Fibroblast of mammary gland (primary cell): ENCODE results near the gene IL1A.
"Not testable (repeated sequence)": the region's sequence is repeated elsewhere in the genome, so short reads cannot be mapped to it uniquely, and the experiment has no call there.

Experiments
- DNase-seq: peaks from one replicate; pipeline ENCODE4 v3.0.0-alpha.2; 2010; ENCODE audit warnings: low read depth
- H3K4me3 ChIP-seq: 2 replicates; pipeline ENCODE4 v1.5.1; 2011; ENCODE audit warnings: low read depth, mild to moderate bottlenecking, low read length, moderate library complexity; ENCODE audit not compliant: control insufficient read depth
- CTCF ChIP-seq: conservative IDR thresholded peaks from 2 replicates; pipeline ENCODE4 v1.5.1; 2011; ENCODE audit warnings: low read depth, low read length, inconsistent platforms; ENCODE audit not compliant: control insufficient read depth, insufficient read depth

IL1A gene

DNA sequence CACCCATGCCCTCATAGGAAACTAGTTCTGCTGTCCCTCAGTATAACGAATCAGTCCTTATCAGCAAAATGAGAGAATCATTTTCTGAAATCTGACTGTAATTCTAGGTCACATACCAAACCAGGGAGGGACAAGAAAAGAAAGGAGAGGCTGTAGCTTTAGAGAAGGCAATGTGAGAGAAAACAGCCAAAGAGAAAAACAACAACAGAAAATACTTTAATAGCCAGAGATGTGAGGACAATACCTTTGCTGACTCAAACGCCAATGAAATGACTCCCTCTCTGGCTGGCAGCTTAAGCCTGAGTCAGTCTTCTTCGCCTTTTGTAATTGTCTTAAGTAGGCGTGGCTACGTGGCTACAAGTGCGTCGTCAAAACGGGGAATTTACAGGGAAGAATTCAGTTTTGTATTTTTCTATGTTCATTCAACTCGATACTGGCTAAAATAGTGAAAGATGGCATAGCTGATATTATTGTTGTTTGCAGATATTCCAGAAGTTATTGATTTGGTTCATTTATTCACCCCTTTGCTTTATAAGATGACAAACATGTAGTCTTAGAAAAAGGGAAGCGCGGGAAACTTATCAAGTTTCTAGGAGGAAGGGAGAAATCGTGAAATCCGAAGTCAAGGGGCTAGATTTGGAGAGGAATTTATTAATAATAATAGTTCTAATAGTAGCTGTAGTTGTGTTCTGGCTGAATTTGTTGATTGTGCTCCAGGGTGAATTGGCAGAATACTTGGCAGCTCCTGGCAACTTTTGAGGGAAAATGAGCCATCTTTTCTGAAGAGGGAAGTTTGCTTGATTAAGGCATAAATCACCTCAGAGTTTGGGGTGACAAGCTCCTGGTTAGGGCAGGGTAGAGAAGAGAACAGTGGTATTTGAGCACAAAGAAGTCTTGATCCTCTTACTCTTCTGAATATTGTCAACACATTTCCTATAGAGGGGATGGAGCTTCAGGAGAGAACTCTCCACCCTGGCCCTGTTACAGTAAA, at the start of gene IL1A:
Gene IL1A, minus strand, starts transcription at position 295 of the 991 bp plus-strand sequence. CDS start 723 bp downstream, outside the sequence.
- TF ChIP-seq CTCF: no peak
- no peak within 1 kb of the TSS for H3K4me3 ChIP-seq
- peak; percentile 79 for DNase-seq

GRCh38 chr2:112833976-112834375, 49.7 kb upstream of the IL1A start:
- no peak for TF ChIP-seq CTCF
- DNase-seq: no peak
- H3K4me3 ChIP-seq: no peak overlapping the region

DNA sequence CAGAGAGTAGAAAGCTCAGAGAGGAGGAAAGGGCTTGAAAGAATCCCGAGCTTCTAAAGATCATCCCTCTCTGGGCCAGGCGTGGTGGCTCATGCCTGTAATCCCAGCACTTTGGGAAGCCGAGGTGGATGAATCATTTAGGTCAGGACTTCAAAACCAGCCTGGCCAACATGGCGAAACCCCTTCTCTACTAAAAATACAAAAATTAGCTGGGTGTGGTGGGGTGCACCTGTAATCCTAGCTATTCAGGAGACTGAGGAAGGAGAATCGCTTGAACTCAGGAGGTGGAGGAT, 49.3 kb upstream of the IL1A start:
- DNase-seq, H3K4me3 ChIP-seq: not testable (repeated sequence)

DNA sequence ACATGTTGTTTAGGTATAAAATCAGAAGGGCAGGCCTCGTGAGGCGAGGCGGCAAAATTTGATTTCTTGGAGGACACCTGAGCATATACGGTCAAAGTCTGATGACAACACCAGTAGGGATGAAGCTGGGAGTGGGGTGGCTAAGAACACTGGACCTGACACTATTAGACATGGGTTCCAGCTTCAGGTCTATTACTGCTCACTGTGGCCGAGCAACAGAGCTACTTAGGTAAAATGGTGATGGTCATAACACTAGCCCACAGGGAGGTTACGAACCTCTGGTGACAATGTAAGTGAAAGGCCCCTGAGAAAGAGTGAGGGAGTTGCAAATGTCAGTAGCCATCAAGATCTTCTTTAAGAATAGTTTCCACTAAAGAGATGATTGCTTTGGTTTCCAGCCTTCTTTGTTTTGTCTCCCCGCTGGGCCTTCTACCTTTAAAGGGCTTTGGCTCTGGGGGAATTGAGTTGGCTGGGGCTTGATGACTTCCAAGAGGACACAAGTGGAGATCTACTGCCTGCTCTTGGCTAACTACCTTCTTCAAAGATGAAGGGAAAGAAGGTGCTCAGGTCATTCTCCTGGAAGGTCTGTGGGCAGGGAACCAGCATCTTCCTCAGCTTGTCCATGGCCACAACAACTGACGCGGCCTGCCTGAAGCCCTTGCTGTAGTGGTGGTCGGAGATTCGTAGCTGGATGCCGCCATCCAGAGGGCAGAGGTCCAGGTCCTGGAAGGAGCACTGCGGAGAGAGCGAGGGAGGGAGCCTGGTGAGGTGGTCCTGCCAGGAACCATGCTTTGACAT, 48.7 kb upstream of the IL1A start:
- TF ChIP-seq CTCF: no peak
- no peak overlapping the region for H3K4me3 ChIP-seq
- no peak for DNase-seq

DNA sequence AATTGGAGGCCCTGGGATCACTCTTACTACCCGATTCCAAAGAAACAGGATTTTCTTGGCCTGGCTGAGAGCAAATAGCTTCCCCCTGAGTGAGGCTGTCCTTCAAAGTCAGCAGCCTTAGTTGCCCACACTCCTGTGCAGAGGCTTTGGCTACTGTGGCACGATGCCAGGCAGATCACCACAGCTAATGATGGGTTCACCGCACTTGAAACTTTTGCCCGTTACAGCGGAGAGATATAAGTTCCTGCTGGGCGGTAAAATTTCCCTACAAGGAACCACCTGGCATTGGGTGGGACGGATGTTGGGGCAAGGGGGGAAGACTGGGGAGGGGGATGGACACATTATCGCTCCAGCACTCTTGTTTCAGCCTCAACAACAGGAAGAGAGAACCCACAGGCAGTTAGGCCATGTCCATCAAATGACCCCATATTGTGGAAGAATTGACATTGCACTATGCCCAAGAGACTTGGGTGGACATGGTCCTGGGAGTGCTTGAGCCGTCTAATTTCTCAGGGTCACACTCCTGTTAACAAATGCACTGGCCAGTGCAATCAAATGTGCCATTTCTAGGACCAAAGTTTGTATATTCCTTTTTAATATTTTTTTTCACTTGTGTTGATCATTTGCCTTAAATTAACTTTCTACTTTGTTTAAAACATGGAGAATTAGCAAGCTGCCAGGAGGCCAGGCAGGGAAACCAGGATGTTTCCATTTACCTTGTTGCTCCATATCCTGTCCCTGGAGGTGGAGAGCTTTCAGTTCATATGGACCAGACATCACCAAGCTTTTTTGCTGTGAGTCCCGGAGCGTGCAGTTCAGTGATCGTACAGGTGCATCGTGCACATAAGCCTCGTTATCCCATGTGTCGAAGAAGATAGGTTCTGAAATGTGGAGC, 47.9 kb upstream of the IL1A start:
- DNase-seq: no peak
- no peak for TF ChIP-seq CTCF

GRCh38 chr2:112831513-112831845, 47.2 kb upstream of the IL1A start:
- TF ChIP-seq CTCF: no peak
- no peak for DNase-seq
- H3K4me3 ChIP-seq: no peak overlapping the region

More for the DNA sequence above, 47.9 kb upstream of the IL1A start:
- H3K4me3 ChIP-seq: no peak overlapping the region
